GM12873 (cell line): ENCODE results near the gene CPM.

ENCODE experiments used
- CTCF ChIP-seq: IDR thresholded peaks from 2 replicates; pipeline ENCODE4 v1.5.1; 2012; ENCODE audit warnings: low read depth, mild to moderate bottlenecking, moderate library complexity, low read length, control low read depth; ENCODE audit not compliant: insufficient read depth; ENCODE audit errors: missing control alignments

The CPM gene

GRCh38 chr12:68842123-68842522, 90.8 kb downstream of the CPM start:
- TF ChIP-seq CTCF: no peak

- TF ChIP-seq CTCF: no peak
These were observed 91.3 kb downstream of the CPM start for GRCh38 chr12:68841717-68842116.

- TF ChIP-seq CTCF: no peak
These were observed 93.5 kb downstream of the CPM start for GRCh38 chr12:68839183-68840147.

- TF ChIP-seq CTCF: no peak
These were observed 94.7 kb downstream of the CPM start for GRCh38 chr12:68838046-68838886.

- no peak for TF ChIP-seq CTCF
These were observed 95.8 kb downstream of the CPM start for GRCh38 chr12:68837215-68837614.

GRCh38 chr12:68835333-68835908, 97.5 kb downstream of the CPM start:
- no peak for TF ChIP-seq CTCF

- TF ChIP-seq CTCF: no peak
These were observed 99.5 kb downstream of the CPM start for GRCh38 chr12:68833508-68833907.
